Endothelial cell of umbilical vein (primary cell): ENCODE results near the gene SSTR5.

Source experiments
- EZH2 ChIP-seq: IDR thresholded peaks from 2 replicates; pipeline ENCODE4 v1.6.1; 2012; ENCODE audit warnings: borderline replicate concordance, low read depth, mild to moderate bottlenecking, moderate library complexity, low read length, inconsistent platforms; ENCODE audit not compliant: severe bottlenecking
- FOS ChIP-seq: IDR thresholded peaks from 2 replicates; pipeline ENCODE4 v1.6.1; 2011; ENCODE audit warnings: mild to moderate bottlenecking, low read length, moderate library complexity, borderline replicate concordance; ENCODE audit not compliant: insufficient read depth
- GATA2 ChIP-seq: IDR thresholded peaks from 2 replicates; pipeline ENCODE4 v1.7.0; 2011; ENCODE audit warnings: low read depth, mild to moderate bottlenecking, moderate library complexity, mixed read lengths, low read length; ENCODE audit not compliant: insufficient read length, insufficient read depth
- JUN ChIP-seq: IDR thresholded peaks from 2 replicates; pipeline ENCODE4 v1.6.1; 2011; ENCODE audit warnings: borderline replicate concordance, low read depth; ENCODE audit not compliant: insufficient read length, insufficient read depth
- MAX ChIP-seq: IDR thresholded peaks from 2 replicates; pipeline ENCODE4 v1.6.1; 2011; ENCODE audit not compliant: insufficient read depth, insufficient read length
- POLR2A ChIP-seq: IDR thresholded peaks from 2 replicates; pipeline ENCODE4 v1.6.1; 2012; ENCODE audit warnings: low read depth, mild to moderate bottlenecking, control low read depth, low read length
- POLR2AphosphoS5 ChIP-seq: IDR thresholded peaks from 2 replicates; pipeline ENCODE4 v1.6.1; 2012; ENCODE audit warnings: low read depth, mild to moderate bottlenecking, control low read depth, low read length, moderate library complexity; ENCODE audit not compliant: insufficient read depth
- TF ChIP-seq, protein P1 (sequence below), 2 donors: IDR thresholded peaks; 1 replicate in 1 of 2; 2 replicates in 1 of 2; pipeline ENCODE4 v1.5.1; 2011; ENCODE audit warnings: low read length in 2 of 2, mild to moderate bottlenecking in 2 of 2, moderate library complexity in 2 of 2, control low read depth in 1 of 2, inconsistent platforms in 1 of 2, low read depth in 1 of 2; ENCODE audit not compliant: insufficient read depth in 1 of 2; ENCODE audit errors: extremely low read depth in 1 of 2

- TF ChIP-seq, protein P1, sequence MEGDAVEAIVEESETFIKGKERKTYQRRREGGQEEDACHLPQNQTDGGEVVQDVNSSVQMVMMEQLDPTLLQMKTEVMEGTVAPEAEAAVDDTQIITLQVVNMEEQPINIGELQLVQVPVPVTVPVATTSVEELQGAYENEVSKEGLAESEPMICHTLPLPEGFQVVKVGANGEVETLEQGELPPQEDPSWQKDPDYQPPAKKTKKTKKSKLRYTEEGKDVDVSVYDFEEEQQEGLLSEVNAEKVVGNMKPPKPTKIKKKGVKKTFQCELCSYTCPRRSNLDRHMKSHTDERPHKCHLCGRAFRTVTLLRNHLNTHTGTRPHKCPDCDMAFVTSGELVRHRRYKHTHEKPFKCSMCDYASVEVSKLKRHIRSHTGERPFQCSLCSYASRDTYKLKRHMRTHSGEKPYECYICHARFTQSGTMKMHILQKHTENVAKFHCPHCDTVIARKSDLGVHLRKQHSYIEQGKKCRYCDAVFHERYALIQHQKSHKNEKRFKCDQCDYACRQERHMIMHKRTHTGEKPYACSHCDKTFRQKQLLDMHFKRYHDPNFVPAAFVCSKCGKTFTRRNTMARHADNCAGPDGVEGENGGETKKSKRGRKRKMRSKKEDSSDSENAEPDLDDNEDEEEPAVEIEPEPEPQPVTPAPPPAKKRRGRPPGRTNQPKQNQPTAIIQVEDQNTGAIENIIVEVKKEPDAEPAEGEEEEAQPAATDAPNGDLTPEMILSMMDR (IDR thresholded peaks at IDR 0.05; ENCODE audit: extremely low read depth in 1 of 2, insufficient read depth in 1 of 2, low read depth in 1 of 2, low read length in 2 of 2) = no peak
- TF ChIP-seq JUN (no peak), POLR2A (no peak), POLR2AphosphoS5 (no peak), EZH2 (no peak), FOS (no peak), GATA2 (no peak), MAX (no peak)
These were observed 35.7 kb upstream of the SSTR5 start for GRCh38 chr16:1036726-1037393.
